ENCODE data around the gene CROCC. TPM values are rescaled to one million over a fixed set of nuclear protein-coding genes. Genes with fewer than 3 reads are reported as not detected.
"Not testable (repeated sequence)": the region's sequence is repeated elsewhere in the genome, so short reads cannot be mapped to it uniquely, and the experiment has no call there.

CROCC gene
- polyA plus RNA-seq, 1 of the 3 experiments (the other 2 are of a cell fraction): 39.1 TPM

DNA sequence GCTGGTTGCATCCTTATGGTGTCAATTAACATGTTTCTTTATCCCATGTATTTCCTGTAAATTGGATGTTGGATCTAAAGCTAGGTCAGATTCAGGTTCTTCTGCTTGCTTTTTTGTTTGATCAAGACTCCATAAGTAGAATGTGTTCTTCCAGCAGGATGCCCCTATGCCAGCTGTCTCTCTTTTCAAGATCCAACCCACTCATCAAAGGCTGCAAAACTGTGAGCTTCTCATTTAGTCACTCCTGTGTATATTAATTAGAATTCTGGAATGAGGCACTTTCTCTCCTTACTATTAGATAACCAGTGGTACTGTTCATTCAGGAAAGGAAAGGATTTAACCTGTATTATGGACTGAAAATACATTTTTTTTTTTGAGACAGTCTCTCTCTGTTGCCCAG lies 12.2 kb downstream of the CROCC start:
- DNase-seq; H3K36me3 ChIP-seq (replicated peaks in 1 of 2; ENCODE audit: control insufficient read depth in 1 of 2, insufficient read depth in 2 of 2, low read length in 1 of 2); H3K4me1 ChIP-seq (ENCODE audit: control insufficient read depth in 1 of 2, insufficient read depth in 2 of 2, low read depth in 1 of 2, low read length in 1 of 2); H3K27me3 ChIP-seq (ENCODE audit: insufficient read depth); H3K4me3 ChIP-seq (ENCODE audit: low read depth in 2 of 2, low read length in 1 of 2); H3K9me3 ChIP-seq; POLR2A ChIA-PET; H3K9me2 ChIP-seq; H3K9ac ChIP-seq; H3K27ac ChIP-seq (ENCODE audit: low read depth in 2 of 2, low read length in 1 of 2); H3F3A ChIP-seq (replicated peaks; ENCODE audit: insufficient read depth); H3K4me2 ChIP-seq; H2AFZ ChIP-seq (ENCODE audit: low read depth); H4K20me1 ChIP-seq (ENCODE audit: insufficient read depth); H3K79me2 ChIP-seq (ENCODE audit: insufficient read depth): not testable (repeated sequence)
- CTCF ChIA-PET: interaction anchor here (1.7 kb wide), 1 partner anchor 18 kb away, joined by 6 read pairs; no protein-coding TSS in a partner anchor

DNA sequence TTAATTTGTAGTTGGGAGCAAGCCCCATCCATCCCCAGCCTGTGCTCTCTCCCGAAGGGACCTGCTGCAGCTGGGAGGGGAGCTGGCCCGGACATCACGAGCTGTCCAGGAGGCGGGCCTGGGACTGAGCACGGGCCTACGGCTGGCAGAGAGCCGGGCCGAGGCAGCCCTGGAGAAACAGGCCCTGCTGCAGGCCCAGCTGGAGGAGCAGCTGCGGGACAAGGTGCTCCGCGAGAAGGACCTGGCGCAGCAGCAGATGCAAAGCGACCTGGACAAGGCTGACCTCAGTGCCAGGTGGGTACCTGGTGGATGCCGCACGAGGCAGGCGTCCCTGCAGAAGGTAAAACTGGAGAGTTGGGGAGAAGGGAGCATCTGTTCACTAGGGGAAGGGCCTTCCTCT lies 14.8 kb downstream of the CROCC start:
- CTCF ChIA-PET: interaction anchor here (1.0 kb wide), 1 partner anchor 21 kb away, joined by 4 read pairs; no protein-coding TSS in a partner anchor
- H3K79me2 ChIP-seq (ENCODE audit: insufficient read depth); H3F3A ChIP-seq (replicated peaks; ENCODE audit: insufficient read depth); H2AFZ ChIP-seq (ENCODE audit: low read depth); POLR2A ChIA-PET; H4K20me1 ChIP-seq (ENCODE audit: insufficient read depth); H3K9me3 ChIP-seq; H3K9me2 ChIP-seq; H3K4me1 ChIP-seq (ENCODE audit: control insufficient read depth in 1 of 2, insufficient read depth in 2 of 2, low read depth in 1 of 2, low read length in 1 of 2); H3K27ac ChIP-seq (ENCODE audit: low read depth in 2 of 2, low read length in 1 of 2); H3K27me3 ChIP-seq (ENCODE audit: insufficient read depth); H3K9ac ChIP-seq; H3K4me2 ChIP-seq; DNase-seq; H3K4me3 ChIP-seq (ENCODE audit: low read depth in 2 of 2, low read length in 1 of 2); H3K36me3 ChIP-seq (replicated peaks in 1 of 2; ENCODE audit: control insufficient read depth in 1 of 2, insufficient read depth in 2 of 2, low read length in 1 of 2): not testable (repeated sequence)
- 98% methylated on average over 16 of the region's 16 CpGs for WGBS (ENCODE audit: low lambda C conversion rate)

DNA sequence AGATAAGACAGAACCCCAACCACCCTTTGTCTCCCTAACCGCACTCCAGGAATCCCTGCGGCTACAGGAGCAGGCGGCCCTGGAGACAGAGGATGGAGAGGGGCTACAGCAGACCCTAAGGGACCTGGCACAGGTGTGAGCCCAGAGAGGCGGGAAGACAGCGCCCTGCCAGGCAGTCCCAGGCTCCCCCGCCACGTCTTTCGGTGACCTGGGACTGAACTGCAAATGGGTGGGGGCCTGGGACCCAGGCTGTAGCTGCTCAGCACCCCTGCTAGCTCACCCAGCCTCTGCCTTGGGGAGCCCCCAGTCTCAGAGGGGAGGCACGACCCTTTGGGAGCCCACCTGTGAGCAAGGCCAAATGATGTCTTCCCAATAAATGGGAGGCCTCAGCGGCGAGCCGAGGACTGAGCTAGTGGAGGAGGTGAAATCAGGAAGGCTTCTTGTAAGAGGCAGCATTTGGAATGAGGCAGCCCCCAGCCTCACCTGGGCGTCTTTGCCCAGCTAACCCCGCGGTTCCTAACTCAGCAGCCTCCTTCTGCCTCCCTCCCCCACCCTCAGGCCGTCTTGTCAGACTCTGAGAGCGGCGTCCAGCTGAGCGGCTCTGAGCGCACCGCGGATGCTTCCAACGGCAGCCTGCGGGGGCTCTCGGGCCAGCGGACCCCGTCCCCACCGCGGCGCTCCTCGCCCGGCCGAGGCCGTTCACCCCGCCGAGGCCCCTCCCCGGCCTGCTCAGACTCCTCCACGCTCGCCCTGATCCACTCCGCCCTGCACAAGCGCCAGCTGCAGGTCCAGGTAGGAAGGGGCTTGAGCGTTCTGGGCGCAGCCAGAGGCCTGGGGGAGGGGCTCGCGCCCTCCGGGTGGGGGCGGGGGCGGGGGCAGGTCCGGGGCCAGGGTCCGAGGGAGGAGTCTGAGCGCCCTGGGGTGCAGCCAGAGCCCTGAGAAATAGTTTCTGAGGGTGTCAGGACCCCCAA lies 16.9 kb downstream of the CROCC start:
- no peak overlapping the region for H3K9ac ChIP-seq
- no peak overlapping the region for H3K4me2 ChIP-seq
- DNase-seq: no peak
- H3K9me3 ChIP-seq: no peaks in the 10 kb centered on the region
- H3K79me2 ChIP-seq (ENCODE audit: insufficient read depth): no peaks in the 10 kb centered on the region
- POLR2A ChIA-PET: no interaction called here
- H3K4me3 ChIP-seq (ENCODE audit: low read depth in 2 of 2, low read length in 1 of 2): no peak overlapping the region
- no peaks in the 10 kb centered on the region for H3K9me2 ChIP-seq
- TF ChIP-seq TEAD4 (IDR thresholded peaks at IDR 0.05; ENCODE audit: borderline replicate concordance, insufficient read depth): no peak
- TF ChIP-seq, protein P1, sequence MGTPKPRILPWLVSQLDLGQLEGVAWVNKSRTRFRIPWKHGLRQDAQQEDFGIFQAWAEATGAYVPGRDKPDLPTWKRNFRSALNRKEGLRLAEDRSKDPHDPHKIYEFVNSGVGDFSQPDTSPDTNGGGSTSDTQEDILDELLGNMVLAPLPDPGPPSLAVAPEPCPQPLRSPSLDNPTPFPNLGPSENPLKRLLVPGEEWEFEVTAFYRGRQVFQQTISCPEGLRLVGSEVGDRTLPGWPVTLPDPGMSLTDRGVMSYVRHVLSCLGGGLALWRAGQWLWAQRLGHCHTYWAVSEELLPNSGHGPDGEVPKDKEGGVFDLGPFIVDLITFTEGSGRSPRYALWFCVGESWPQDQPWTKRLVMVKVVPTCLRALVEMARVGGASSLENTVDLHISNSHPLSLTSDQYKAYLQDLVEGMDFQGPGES (IDR thresholded peaks at IDR 0.05; ENCODE audit: low read depth, low read length): no peak
- H3K4me1 ChIP-seq (ENCODE audit: control insufficient read depth in 1 of 2, insufficient read depth in 2 of 2, low read depth in 1 of 2, low read length in 1 of 2): no peaks in the 10 kb centered on the region
- H3K27ac ChIP-seq (ENCODE audit: low read depth in 2 of 2, low read length in 1 of 2): no peak overlapping the region
- H3K27me3 ChIP-seq (ENCODE audit: insufficient read depth): no peaks in the 10 kb centered on the region
- H2AFZ ChIP-seq (ENCODE audit: low read depth): no peak overlapping the region
- H4K20me1 ChIP-seq (ENCODE audit: insufficient read depth): no peaks in the 10 kb centered on the region
- WGBS (ENCODE audit: low lambda C conversion rate): 95% methylated on average over 51 of the region's 51 CpGs
- peaks cover 0 to 9% of the 10 kb centered on the region in 2 experiments for H3K36me3 ChIP-seq (replicated peaks in 1 of 2; ENCODE audit: control insufficient read depth in 1 of 2, insufficient read depth in 2 of 2, low read length in 1 of 2)
- no peaks in the 10 kb centered on the region for H3F3A ChIP-seq (replicated peaks; ENCODE audit: insufficient read depth)
- CTCF ChIA-PET: interaction anchor here (0.6 to 1.3 kb wide), 6 partner anchors 22 to 332 kb away, joined by 3 to 4 read pairs (median 3); no protein-coding TSS in a partner anchor

DNA sequence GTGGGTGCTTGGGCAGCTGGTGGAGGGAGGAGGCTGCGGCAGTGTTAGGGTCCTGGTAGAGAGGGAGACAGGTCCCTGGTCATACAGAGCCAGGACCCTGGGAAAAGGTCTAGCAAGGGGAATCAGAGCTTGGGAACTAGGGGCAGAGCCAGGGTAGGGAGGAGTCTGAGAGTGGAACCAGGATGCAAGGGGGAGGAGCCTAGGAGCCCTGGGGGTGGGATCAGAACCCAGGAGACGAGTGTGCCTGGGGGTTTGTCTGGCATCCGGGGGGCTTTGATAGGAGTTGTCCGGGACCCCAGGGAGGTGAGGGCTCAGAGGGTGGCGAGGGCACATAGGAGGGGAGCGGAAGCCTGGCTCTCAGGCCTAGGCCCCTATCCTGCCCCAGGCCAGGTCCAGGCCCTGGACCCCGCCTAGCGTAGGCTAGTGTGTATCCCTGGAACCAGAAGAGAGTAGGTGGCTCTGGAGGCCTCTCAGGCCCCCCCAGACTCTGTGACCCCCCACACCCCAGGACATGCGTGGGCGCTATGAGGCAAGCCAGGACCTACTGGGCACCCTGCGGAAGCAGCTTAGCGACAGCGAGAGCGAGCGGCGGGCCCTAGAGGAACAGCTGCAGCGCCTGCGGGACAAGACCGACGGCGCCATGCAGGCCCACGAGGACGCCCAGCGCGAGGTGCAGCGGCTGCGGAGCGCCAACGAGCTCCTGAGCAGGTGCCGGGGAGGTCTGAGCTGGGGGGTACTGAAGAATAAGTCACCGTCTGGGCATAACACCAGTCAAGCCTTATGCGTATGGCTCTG lies 17.9 kb downstream of the CROCC start:
- H3K27me3 ChIP-seq (ENCODE audit: insufficient read depth); H4K20me1 ChIP-seq (ENCODE audit: insufficient read depth); H3K4me1 ChIP-seq (ENCODE audit: control insufficient read depth in 1 of 2, insufficient read depth in 2 of 2, low read depth in 1 of 2, low read length in 1 of 2); H3K9ac ChIP-seq; H3K4me3 ChIP-seq (ENCODE audit: low read depth in 2 of 2, low read length in 1 of 2); H3K27ac ChIP-seq (ENCODE audit: low read depth in 2 of 2, low read length in 1 of 2); DNase-seq; H3K4me2 ChIP-seq; H3K9me3 ChIP-seq; H3K9me2 ChIP-seq; H3K79me2 ChIP-seq (ENCODE audit: insufficient read depth); POLR2A ChIA-PET; H3K36me3 ChIP-seq (replicated peaks in 1 of 2; ENCODE audit: control insufficient read depth in 1 of 2, insufficient read depth in 2 of 2, low read length in 1 of 2); H3F3A ChIP-seq (replicated peaks; ENCODE audit: insufficient read depth); H2AFZ ChIP-seq (ENCODE audit: low read depth): not testable (repeated sequence)
- CTCF ChIA-PET: interaction anchor here (0.6 to 1.6 kb wide), 8 partner anchors 8 to 333 kb away, joined by 3 to 4 read pairs (median 3); partner anchors contain the start of gene CROCC
- WGBS (ENCODE audit: low lambda C conversion rate): 96% methylated on average over 32 of the region's 32 CpGs
